GM21423 (cell line): ENCODE measurements around the gene RBM20.
"Not testable (repeated sequence)": the region's sequence is repeated elsewhere in the genome, so short reads cannot be mapped to it uniquely, and the experiment has no call there.

ENCODE experiments used
- ATAC-seq: cut with Tn5 transposase; IDR thresholded peaks from one replicate; pipeline ENCODE4 v1.9.1; 2021; ENCODE audit warnings: mild to moderate bottlenecking, moderate library complexity; ENCODE audit not compliant: unreplicated experiment

RBM20 gene

DNA sequence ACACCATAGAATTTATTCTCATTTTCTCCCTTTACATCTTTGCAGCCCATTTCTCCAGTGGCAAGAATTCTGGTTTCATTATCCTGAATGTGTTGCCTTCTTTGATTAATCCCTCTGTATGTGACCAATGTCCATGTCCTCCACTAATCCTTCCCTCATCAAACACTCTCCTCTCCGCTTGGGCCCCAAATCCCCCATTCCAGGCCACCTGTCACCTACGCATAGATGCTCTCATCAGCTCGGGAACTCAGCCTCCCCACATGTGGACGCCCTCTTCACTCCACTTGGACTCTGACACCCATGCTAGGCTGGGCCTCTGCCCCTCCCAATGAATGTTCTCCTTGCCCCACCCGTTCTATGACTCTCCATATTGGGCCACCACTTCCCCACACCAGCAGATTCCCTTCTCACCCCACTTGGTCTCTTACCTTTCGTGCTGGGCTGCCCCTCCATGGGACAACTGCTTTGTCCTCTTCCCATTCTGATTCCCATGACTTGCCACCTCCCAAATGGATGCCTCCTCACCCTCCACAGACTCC is 18.7 kb upstream of the RBM20 start:
- no peak for ATAC-seq

DNA sequence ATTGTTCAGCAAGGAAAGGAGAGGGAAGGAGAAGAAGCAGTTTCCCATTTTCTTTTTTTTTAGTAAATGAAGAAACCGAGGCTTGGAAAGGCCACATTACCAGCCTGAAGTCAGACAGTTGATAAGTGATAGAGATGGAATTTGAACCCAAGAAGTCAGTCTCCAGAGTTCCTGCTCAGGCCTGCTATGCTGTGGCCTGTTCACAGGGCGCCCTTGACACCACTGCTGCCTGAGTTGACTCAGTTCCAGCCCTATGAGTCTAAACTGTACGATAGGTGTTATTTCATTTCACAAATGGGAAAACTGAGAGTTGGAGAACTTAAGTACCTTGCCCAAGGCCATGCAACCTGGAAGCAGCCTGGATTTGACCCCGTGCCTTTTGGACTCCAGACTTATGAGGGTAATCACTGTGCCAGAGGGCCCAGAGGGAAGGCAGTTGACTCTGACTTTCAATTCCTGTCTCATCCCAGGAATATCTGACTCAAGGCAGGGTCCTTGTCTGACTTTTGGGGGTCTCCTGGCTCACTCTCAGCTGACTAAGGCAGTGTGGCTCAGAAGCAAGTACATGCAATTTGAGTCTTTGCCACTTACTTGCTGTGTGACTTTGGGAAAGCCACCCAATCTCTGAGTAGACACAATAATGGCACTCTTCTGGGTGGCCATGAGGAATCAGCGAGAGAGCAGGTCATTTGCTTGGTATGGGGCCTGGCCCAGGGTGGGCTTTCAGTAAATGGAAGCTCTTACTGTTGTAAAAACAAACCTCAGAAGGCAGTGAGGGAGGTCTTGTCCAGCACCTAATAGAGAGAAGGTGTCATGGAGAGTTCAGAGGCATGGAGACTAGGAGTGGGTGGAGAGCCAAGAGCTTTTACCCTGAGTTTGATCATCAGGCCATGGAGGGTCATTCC is 17.9 kb upstream of the RBM20 start:
- ATAC-seq, result no peak

DNA sequence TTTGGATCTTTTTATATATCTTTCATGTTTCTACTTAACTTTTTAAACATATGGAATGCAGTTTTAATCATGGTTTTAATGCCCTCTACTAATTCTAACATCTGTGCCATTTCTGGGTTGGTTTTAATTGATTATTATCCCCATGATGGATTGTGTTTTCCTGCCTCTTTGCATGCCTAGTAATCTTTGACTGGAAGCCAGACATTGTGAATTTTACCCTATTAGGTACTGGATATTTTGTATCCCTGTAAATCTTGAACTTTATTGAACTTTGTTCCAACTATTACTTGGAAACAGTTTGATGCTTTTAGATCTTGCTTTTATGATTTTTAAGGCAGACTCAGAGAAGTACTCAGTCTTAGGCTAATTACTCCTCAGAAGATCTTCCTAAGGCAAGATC is 16.0 kb upstream of the RBM20 start:
- no peak for ATAC-seq

DNA sequence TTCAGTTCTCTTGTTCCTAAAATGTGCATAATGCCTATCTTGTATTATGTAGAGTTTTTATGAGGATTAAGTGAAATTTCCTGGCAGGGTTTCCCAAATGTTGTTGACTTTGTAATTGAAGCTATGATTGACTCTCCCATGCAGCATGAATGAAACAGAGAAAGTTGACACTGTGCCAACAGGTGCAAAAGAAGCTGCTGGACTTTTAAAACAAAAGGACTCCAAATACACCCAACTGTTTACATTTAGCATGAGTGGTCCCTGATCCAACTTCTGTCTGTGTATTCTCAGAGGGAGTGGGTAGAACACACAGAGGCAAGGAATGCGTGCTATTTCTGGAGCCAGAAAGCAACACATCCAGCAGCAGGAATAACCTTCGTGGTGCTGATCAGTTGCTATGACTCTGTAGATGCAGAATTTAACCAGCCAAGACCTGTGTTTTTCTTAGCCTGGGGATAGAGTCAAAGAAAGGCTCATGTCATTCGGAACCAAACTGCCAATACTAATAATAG is 14.4 kb upstream of the RBM20 start:
- no peak for ATAC-seq

DNA sequence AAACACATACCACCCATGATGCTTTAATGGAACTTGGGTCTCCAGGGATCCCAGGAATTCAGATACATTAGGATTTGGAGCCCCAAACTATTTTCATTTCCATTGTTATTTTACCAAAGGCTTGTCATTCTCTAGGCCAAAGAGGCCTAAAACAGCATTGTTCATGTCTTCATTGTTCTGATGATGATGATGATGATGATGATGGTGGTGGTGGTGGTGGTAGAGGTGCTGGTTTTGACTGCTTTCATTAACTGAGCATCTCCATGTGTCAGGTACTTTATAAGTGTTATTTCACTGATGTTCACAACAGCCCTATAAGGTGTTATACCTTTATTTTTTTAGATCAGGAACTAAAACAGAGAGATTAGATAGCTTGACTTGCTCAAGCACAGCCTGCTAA is 12.2 kb upstream of the RBM20 start:
- ATAC-seq, result no peak

DNA sequence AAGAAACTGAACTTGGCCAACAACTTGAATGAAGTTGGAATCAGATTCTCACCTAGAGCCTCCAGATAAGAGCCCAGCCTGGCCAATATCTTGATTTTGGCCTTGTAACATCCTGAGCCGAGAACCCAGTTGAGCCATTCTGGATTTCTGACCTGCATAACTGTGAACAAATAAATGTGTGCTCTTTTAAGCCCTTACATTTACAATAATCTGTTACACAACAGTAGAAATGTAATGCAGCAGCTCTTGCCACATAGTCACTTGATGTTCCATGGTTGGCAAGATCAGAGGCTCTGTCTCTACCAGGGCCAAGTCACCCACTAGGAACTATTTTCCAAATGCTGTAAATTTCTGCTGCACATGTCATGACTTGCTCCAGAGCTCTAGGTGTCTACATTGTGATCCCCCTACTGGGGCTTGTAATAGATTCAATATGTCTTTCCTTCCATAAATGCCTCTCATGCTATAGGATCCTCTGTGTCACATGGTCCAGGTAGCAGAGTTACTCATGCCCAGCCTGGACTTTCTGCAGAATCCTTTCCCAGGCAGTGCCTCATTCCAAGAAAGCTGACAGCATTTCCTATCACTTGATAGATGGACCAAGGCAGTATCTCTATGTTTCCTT is 11.4 kb upstream of the RBM20 start:
- ATAC-seq, result no peak

DNA sequence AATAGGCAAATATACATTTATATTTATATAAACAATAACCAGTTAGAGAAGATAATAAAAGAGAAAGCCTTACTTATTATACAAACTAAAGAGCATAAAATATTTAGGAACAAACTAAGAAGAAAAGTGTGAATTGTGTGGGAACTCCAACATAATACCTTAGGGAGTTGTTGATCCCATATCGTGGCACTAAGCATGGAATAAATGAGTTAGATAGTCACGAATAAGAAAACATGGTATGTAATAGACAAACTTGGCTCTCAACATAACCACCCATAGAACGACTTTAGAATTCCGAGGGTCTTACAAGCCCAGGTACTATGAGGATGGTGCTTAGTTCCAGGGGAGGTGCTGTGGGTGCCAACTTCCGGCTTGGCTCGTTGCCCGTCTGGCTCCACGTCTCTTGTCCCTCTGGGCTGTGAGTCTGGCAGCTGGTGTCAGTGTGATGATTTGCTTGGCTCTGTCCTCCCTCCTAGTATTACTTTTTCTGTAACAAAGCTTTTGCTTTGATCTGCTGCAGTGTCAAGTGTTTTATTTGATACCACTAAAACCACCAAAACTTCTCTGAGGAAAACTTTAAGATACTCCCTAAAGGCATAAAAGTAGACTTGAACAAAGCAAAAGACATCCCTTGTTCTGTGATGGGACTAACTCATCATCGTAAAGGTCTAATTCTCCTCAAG is 9.5 kb upstream of the RBM20 start:
- ATAC-seq, result no peak

DNA sequence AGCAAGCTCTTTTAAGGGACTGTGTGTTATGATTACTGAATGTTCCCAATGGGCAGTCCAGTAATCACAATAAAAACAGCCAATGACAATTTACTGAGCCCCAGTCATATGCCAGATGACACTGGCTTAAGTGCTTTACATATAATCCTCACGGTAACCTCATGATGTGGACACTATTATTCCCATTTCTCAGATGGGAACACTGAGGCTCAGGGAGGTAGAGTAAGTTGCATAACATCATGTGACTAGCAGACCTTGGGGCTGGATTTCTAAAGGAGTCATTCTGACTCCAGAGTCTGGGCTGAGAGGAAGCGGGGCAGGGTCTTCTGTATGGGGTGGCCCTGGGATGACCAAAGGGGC is 7.6 kb upstream of the RBM20 start:
- ATAC-seq, result no peak

DNA sequence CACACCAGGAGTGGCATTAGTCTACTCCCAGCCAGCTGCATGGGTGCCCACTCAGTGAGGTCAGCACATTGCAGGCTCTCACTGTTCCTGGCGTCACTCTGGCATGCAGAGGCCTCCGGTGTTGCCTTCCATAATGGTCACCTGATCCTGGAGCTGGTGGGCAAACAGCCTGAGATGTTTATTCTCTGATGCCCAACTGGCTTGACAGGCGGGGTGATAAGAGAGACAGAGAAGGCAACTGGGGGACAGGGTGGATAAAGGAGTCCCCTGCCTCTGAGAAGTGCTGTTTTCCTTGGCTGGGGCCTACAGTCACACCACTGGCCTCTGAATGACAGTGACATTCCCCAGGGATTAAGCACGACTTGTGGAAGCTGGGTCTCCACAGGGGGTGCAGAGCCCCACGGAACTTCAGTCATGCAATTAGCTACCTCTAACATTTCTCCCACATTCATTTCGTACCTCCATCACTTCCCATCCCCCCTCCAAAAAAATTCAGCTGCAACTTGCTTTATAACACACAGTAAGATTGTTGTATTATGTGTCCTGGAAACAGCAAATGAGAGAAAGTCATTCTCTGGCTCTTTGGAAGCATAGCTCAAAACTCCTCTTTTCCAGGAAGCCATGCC is 7.1 kb upstream of the RBM20 start:
- ATAC-seq, result no peak

DNA sequence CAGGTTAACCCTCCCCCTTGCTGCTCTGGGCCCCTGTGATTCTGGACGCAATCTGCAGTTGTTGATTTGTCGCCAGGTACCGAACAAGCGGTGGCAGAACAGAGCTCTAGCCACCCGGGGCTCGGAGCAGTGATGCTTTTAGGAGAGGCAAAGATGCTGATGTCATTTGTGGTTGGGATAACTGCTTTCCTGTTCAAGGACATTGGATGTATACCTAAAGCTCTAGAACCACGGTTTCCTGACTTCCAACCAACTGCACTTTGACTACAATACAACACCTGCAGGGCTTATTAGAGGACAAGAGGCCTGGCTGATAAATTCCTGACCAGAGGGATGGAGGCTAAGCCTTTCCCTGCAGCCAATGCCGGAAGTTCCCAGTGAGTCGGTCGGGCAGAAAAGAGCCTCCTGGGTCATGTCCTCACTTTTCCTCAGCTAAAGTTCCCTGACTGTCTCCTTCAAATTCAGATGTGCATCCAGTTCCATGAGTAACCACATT is 6.5 kb upstream of the RBM20 start:
- no peak for ATAC-seq

DNA sequence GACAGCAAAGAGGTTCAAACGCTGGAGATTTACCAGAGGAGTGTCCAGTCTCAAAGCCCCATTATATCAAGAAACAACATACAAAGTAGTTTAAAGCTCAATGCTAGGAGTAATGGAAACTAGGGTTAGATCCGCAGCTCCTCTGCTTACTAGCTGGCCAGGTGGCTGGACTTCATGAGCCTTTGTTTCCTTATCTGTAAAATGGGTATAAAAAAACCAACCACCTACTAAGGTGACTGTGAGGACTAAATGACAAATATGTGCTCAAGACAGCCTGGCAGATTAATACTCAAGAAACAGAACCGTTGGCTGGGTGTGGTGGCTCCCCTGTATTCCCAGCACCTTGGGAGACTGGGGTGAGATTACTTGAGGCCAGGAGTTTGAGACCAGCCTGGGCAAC is 5.8 kb upstream of the RBM20 start:
- no peak for ATAC-seq

DNA sequence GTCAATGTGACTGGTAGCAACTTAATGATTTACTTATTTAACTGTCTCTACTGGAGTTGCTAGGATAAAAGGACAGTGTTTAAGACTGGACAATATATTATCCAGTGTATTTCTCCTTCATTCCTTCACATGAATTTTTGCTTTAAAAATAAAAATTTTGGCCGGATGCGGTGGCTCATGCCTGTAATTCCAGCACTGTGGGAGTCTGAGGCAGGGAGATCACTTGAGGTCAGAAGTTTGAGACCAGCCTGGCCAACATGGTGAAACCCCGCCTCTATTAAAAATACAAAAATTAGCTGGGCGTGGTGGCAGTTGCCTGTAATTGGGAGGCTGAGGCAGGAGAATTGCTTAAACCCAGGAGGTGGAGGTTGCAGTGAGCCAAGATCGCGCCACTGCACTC is 5.1 kb upstream of the RBM20 start:
- not testable (repeated sequence) for ATAC-seq

DNA sequence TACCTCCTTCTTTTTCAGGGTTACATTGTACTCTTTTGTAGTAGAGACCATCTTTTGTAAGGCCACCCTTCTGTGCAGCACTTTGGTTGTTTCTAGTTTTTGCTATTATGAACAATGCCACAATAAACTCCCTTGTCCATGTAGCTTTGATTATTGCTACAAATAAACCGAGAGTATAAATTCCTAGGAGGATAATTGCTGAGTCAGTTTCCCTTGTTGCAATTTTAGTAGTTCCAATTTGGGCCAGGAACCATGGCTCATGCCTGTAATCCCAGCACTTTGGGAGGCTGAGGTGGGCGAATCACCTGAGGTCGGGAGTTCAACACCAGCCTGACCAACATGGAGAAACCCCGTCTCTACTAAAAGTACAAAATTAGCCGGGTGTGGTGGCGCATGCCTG is 4.3 kb upstream of the RBM20 start:
- ATAC-seq, result not testable (repeated sequence)

DNA sequence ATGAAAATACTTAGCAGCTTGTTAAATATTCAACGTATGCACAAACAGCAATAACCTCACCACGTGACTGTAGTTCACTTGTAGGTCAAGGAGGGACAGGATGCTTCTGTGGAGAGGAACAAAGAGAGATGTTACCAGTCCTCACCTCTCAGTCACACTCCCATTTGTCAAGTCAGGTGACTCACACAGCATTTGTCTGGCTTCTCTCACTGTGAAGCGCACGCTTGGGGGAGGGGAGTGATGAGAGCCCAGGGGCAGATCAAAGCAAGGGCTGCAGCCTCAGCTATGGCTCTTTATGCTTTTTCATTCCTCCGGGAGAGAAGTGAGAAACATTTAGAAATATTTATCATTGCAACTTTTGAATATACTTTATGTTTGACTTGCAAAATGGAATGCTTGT is 2.9 kb upstream of the RBM20 start:
- peak; percentile 61 for ATAC-seq

DNA sequence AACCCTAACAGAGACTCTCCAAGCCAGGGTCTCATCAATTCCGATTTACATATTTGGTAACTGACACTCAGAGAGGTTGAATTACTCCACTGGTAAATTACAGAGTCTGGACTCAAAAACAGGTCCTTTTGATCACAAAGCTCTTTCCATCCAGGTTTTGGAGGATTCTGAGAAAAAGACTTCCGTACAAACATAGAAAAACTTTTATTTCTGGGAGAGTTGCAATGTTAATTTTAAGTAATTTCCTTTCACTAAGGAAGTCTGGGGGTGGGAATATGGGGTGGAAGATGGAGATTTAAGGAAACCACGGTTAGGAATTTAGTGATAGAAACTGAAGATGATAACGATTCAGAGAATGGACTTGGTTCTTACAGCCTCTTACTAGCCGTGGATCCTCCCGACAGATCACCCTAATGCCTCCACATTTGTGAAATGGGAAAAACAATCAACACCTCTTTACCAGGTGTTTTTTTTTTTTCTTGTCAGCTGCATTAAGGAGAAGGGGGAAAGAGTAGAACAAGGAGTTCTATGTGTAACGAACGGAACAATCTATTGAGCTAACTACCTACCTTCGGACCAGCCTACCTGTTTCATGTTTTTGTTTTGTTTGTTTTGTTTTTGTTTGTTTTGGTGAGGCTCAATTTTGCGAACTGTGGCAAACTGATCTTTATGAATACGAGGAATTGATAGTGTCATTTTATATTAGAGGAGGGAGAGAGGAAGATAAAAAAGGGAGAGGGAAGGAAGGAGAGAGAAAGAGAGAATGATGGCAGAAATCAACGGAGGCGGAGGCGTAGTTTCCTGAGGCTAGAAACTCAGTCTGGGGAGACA is 1.7 kb upstream of the RBM20 start:
- ATAC-seq, result no peak

DNA sequence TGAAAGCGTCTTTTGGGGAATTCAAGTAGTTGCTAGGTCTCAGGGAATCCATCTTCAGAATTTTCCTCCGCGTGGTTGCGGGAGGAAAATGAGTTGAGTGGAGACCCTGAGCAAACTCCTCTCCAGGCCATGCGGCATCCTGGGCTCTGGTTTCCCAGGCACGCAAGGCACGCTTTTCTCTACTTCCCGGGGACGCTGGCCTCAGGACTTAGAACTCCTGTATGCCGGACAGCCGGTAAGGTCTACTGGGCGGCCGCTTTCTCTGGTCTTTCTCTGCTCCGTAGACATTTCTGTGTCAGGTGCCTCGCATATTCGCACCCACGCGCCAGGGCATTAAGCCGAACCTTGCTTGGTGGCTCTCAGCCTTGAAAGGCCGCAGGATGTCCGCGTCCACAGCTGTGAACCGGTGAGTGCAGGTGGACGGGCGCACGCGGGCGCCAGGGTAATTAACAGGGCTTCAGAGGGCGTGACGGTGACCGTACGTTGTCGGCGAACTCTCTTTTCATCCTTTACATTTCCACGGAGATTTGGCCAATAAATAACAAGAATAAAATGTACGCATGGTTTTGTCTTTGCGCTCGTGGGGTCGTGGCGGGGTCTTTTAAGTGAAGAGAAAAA is 992 bp upstream of the RBM20 start:
- no peak for ATAC-seq

DNA sequence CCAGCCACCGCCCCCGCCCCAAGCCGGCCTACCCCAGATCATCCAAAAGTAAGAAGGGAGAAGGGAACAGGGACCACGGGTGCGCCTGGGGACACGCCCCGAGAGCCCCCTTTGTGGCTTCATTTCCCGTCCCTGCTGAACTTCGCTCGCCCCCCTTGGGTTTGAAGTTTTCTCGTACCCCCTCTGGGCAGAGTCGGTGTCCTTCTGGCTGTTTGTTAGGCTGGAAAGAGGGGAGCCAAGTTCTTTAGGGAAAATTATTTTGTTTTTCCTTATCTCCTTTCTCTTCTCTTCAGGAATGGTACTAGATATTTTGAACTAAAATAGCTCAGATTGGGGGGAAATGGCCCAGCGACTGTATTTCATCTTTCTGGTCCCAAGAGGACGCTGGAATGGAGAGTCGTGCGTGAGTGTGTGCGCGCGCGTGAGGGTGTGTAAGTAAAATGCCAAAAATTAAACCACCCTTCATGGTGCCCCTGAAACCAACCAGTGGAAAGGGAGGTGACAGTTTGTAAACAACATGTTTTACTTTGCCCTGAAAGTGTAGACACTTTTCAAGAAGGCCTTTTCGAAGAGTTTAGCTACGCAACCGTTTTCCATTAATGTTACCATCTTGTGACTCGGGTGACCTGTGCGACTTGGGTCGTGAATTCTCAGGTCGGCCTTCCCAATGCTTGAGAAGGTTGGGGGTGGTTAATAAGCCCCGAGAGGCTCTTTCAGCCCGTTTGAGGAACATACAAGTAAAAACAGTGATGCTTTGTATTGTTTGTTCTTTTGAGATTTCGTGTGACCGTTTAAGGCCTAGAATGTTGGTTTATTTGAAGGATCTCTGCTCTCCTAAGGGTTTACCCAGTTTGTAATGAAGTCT is 694 bp downstream of the RBM20 start:
- ATAC-seq, result no peak

DNA sequence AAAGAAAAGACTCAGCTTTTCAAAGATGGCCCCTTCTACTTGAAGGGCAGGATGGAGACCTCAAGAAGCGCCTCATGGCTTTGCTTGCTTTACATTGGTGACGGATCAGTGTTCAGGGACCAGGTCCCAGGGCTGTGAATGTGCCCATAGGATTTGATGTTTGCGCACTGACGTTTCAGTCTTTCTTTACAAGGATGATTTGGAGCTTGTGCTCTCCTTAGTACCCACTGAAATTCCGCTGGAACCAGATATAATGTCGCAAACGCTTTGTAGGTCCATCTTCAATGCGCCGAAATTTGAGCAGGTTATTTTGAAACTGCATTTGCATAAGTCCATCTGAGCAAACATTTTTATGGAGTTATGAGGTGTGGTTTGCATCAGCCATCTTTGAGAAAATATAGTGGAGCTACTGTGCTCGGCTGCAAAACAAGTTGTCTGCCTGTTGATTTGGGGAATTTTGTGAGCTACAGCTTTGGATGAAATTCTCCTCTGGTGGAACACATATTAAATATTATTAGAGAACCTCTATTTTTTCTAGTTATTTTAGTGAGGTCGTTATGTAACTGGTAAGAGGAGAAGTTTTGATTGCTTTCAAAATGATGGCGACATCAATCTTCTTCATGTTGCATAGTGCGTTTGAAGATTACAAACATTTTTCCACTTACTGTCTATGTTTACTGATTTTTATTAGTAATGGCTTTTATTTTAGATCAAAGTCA is 2.4 kb downstream of the RBM20 start:
- ATAC-seq, result no peak
